ENCODE results near the gene JAM3.
A peak's percentile ranks its signal among the peaks of the same experiment; 100 is the strongest.
"Not testable (repeated sequence)": the region's sequence is repeated elsewhere in the genome, so short reads cannot be mapped to it uniquely, and the experiment has no call there.

Gene JAM3

GRCh38 chr11:134066943-134067885 lies 1.7 kb upstream of the JAM3 start:
- Mint-ChIP-seq H3K4me3 (no peak overlapping the region), H3K4me1 (peaks cover 27% of the 10 kb centered on the region), H3K36me3 (no peaks in the 10 kb centered on the region), H3K27me3 (peaks cover 19% of the 10 kb centered on the region), H3K9me3 (no peaks in the 10 kb centered on the region), H3K27ac (no peak overlapping the region)
- no peak for ATAC-seq

- H3K27ac Mint-ChIP-seq = peak overlapping the region; percentile 98
- no peak for ATAC-seq
- H3K9me3 Mint-ChIP-seq = no peaks in the 10 kb centered on the region
- peaks cover 19% of the 10 kb centered on the region for H3K27me3 Mint-ChIP-seq
- peak overlapping the region; percentile 98 for H3K4me3 Mint-ChIP-seq
- no peaks in the 10 kb centered on the region for H3K36me3 Mint-ChIP-seq
- peaks cover 51% of the 10 kb centered on the region for H3K4me1 Mint-ChIP-seq
Measured at GRCh38 chr11:134069426-134070341, 812 bp downstream of the JAM3 start.

GRCh38 chr11:134070342-134070845 lies 1.5 kb downstream of the JAM3 start:
- H3K27me3 Mint-ChIP-seq = peaks cover 18% of the 10 kb centered on the region
- ATAC-seq = no peak
- peaks cover 57% of the 10 kb centered on the region for H3K4me1 Mint-ChIP-seq
- H3K4me3 Mint-ChIP-seq = no peak overlapping the region
- no peaks in the 10 kb centered on the region for H3K36me3 Mint-ChIP-seq
- no peaks in the 10 kb centered on the region for H3K9me3 Mint-ChIP-seq
- peak overlapping the region; percentile 98 for H3K27ac Mint-ChIP-seq

- Mint-ChIP-seq H3K36me3 (no peaks in the 10 kb centered on the region), H3K27ac (no peak overlapping the region), H3K4me3 (no peak overlapping the region), H3K27me3 (peaks cover 9% of the 10 kb centered on the region), H3K9me3 (no peaks in the 10 kb centered on the region), H3K4me1 (peaks cover 64% of the 10 kb centered on the region)
- no peak for ATAC-seq
Measured at GRCh38 chr11:134071306-134071705, 2.4 kb downstream of the JAM3 start.

- H3K4me1 Mint-ChIP-seq = peaks cover 64% of the 10 kb centered on the region
- no peaks in the 10 kb centered on the region for H3K36me3 Mint-ChIP-seq
- no peak overlapping the region for H3K4me3 Mint-ChIP-seq
- H3K9me3 Mint-ChIP-seq = no peaks in the 10 kb centered on the region
- peak overlapping the region; percentile 17 for H3K27ac Mint-ChIP-seq
- peaks cover 9% of the 10 kb centered on the region for H3K27me3 Mint-ChIP-seq
- no peak for ATAC-seq
Measured at GRCh38 chr11:134071766-134072402, 3.0 kb downstream of the JAM3 start.

- Mint-ChIP-seq H3K4me3 (peak overlapping the region; percentile 48), H3K9me3 (no peaks in the 10 kb centered on the region), H3K27ac (peak overlapping the region; percentile 17), H3K36me3 (no peaks in the 10 kb centered on the region), H3K4me1 (peaks cover 64% of the 10 kb centered on the region), H3K27me3 (peaks cover 9% of the 10 kb centered on the region)
- peak; percentile 32 for ATAC-seq
Measured at GRCh38 chr11:134072844-134073243, 4.0 kb downstream of the JAM3 start.

- H3K27me3 Mint-ChIP-seq = no peaks in the 10 kb centered on the region
- H3K36me3 Mint-ChIP-seq = peaks cover 3% of the 10 kb centered on the region
- peaks cover 55% of the 10 kb centered on the region for H3K4me1 Mint-ChIP-seq
- H3K4me3 Mint-ChIP-seq = no peak overlapping the region
- peak overlapping the region; percentile 17 for H3K27ac Mint-ChIP-seq
- H3K9me3 Mint-ChIP-seq = no peaks in the 10 kb centered on the region
- ATAC-seq = no peak
Measured at GRCh38 chr11:134074346-134074745, 5.5 kb downstream of the JAM3 start.

- Mint-ChIP-seq H3K9me3 (no peaks in the 10 kb centered on the region), H3K27ac (no peak overlapping the region), H3K4me1 (peaks cover 53% of the 10 kb centered on the region), H3K36me3 (peaks cover 7% of the 10 kb centered on the region), H3K4me3 (no peak overlapping the region), H3K27me3 (no peaks in the 10 kb centered on the region)
- ATAC-seq = no peak
Measured at GRCh38 chr11:134074766-134075165, 5.9 kb downstream of the JAM3 start.

GRCh38 chr11:134079317-134079716 lies 10.4 kb downstream of the JAM3 start:
- no peak overlapping the region for H3K4me3 Mint-ChIP-seq
- peaks cover 19% of the 10 kb centered on the region for H3K9me3 Mint-ChIP-seq
- no peaks in the 10 kb centered on the region for H3K27me3 Mint-ChIP-seq
- H3K27ac Mint-ChIP-seq = no peak overlapping the region
- no peak for ATAC-seq
- H3K4me1 Mint-ChIP-seq = peaks cover 21% of the 10 kb centered on the region
- peaks cover 36% of the 10 kb centered on the region for H3K36me3 Mint-ChIP-seq

GRCh38 chr11:134081258-134081657 lies 12.4 kb downstream of the JAM3 start:
- not testable (repeated sequence) for H3K27ac Mint-ChIP-seq, H3K27me3 Mint-ChIP-seq, H3K4me1 Mint-ChIP-seq, H3K4me3 Mint-ChIP-seq, ATAC-seq
- Mint-ChIP-seq H3K9me3 (peaks cover 19% of the 10 kb centered on the region), H3K36me3 (peaks cover 36% of the 10 kb centered on the region)

- H3K36me3 Mint-ChIP-seq = peaks cover 42% of the 10 kb centered on the region
- H3K4me1 Mint-ChIP-seq = peaks cover 5% of the 10 kb centered on the region
- no peak overlapping the region for H3K4me3 Mint-ChIP-seq
- peaks cover 19% of the 10 kb centered on the region for H3K9me3 Mint-ChIP-seq
- no peak for ATAC-seq
- H3K27ac Mint-ChIP-seq = no peak overlapping the region
- no peaks in the 10 kb centered on the region for H3K27me3 Mint-ChIP-seq
Measured at GRCh38 chr11:134082990-134083389, 14.1 kb downstream of the JAM3 start.

GRCh38 chr11:134086376-134086775 lies 17.5 kb downstream of the JAM3 start:
- H3K9me3 Mint-ChIP-seq = peaks cover 10% of the 10 kb centered on the region
- peaks cover 18% of the 10 kb centered on the region for H3K36me3 Mint-ChIP-seq
- no peaks in the 10 kb centered on the region for H3K27me3 Mint-ChIP-seq
- peaks cover 8% of the 10 kb centered on the region for H3K4me1 Mint-ChIP-seq
- no peak overlapping the region for H3K4me3 Mint-ChIP-seq
- ATAC-seq = no peak
- no peak overlapping the region for H3K27ac Mint-ChIP-seq

- peaks cover 38% of the 10 kb centered on the region for H3K4me1 Mint-ChIP-seq
- H3K27ac Mint-ChIP-seq, H3K36me3 Mint-ChIP-seq, H3K4me3 Mint-ChIP-seq, ATAC-seq, H3K27me3 Mint-ChIP-seq, H3K9me3 Mint-ChIP-seq: not testable (repeated sequence)
Measured at GRCh38 chr11:134092006-134092405, 23.1 kb downstream of the JAM3 start.

- Mint-ChIP-seq H3K4me1 (peaks cover 37% of the 10 kb centered on the region), H3K36me3 (no peaks in the 10 kb centered on the region), H3K9me3 (no peaks in the 10 kb centered on the region), H3K4me3 (no peak overlapping the region), H3K27ac (no peak overlapping the region), H3K27me3 (no peaks in the 10 kb centered on the region)
- ATAC-seq = no peak
Measured at GRCh38 chr11:134097166-134097565, 28.3 kb downstream of the JAM3 start.

Measured in stimulated activated memory B cell treated with anti-CD40 and anti-IgM and Interleukin-4, amounts not matched to agents 10 μg/mL and 1 μg/mL and 100 μg/mL, for 72 hours (primary cell).